DMS153 treated with DMSO at 0.1 percent for 48 hours (cell line): ENCODE data around the gene ARHGEF25.
"Not testable (repeated sequence)": the region's sequence is repeated elsewhere in the genome, so short reads cannot be mapped to it uniquely, and the experiment has no call there.

Experiments
- DNase-seq: peaks from one replicate; lab custom pipeline; 2025; ENCODE audit not compliant: unreplicated experiment; lab: John Stamatoyannopoulos, UW

Gene ARHGEF25

GRCh38 chr12:57584690-57585089 lies 26.5 kb upstream of the ARHGEF25 start:
- no peak for DNase-seq

- no peak for DNase-seq
These were observed 26.1 kb upstream of the ARHGEF25 start for GRCh38 chr12:57585156-57585555.

DNA sequence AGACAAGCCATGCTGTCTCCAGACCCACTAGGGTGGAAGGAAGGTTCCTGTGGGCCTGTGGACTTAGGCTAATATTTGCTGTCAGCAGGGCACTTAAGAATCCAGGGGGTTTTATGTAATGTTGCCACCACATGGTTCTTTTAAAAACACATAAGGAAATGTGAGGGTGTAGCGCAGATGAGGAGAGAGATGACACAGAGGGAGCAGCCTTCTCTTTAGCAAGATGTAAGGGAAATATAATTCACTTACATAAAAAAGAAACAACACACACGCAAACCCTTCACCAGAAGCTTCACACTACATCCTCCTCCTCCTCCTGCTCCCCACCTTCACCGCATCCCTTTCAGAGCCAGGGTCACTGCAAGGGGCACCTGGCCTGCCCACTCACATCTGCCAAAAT lies 25.1 kb upstream of the ARHGEF25 start:
- DNase-seq: no peak

DNA sequence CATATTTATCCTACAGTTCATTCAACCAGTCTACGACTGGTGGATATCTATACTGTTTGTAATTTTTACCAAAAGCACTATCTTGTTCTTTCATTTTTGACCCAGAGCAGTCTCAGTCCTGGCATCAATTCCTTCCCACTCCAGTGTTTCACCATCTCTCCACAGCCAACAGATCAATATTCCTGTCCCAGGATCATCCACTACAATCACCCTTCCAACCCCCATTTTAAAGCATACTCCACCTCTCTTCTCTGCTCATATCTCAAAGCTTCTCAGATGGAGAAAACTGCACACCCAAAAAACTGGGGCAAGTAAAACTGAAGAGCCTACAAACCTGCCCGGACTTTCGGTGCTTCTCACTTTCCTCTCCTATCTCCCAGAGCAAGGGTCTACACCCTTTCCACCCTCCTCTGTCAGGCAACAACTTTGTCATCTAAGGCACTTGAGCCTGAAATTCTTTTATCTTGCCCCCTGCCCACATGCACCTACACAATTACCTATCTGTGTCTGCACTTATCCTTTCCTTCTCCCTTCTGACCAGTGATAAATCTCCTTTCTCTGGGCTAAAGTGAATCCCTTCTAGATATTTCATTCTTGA lies 24.3 kb upstream of the ARHGEF25 start:
- DNase-seq: no peak

- not testable (repeated sequence) for DNase-seq
These were observed 22.2 kb upstream of the ARHGEF25 start for GRCh38 chr12:57588951-57589610.

GRCh38 chr12:57590479-57590863 lies 20.8 kb upstream of the ARHGEF25 start:
- DNase-seq: no peak

DNA sequence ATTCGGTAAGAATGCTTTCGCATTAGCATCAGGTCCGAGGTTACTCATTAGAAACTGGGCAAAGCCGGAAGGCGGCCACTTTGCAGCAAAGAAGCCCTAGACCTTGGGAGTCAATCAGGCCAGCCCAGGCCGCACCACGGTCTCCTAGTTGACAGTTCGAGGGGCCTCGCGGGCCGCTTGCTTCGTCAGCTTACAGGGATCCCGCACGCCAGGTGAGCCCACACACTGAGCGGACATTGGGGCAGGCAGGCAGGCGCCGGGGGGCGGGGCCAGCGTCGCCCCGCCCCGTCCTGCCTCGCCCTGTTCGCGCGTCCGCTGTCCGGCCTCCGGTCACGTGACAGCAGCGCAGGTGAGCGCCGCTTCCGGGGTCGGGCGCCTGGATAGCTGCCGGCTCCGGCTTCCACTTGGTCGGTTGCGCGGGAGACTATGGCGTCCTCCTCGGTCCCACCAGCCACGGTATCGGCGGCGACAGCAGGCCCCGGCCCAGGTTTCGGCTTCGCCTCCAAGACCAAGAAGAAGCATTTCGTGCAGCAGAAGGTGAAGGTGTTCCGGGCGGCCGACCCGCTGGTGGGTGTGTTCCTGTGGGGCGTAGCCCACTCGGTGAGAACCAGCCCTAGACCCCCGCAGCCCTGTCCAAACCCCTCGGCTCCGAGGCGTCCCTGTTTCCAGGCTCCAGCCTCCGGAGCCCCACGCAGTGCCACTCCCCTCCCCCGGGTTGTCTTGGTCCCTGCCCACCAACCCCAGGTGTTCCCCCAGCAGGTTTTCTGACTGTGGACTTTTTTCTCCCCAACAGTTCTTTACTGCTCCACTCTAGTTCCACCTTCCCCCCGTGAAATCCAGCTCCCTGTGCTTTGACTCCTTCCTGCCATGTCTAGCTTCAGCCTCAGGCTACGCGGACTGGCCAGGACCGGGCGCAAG lies 20.1 kb upstream of the ARHGEF25 start, which contains the start of gene PIP4K2C:
TSS of gene PIP4K2C (plus strand) at position 329 of the 918 bp plus-strand sequence. CDS start at position 427, 98 bp downstream.
- DNase-seq: peak; percentile 76

DNA sequence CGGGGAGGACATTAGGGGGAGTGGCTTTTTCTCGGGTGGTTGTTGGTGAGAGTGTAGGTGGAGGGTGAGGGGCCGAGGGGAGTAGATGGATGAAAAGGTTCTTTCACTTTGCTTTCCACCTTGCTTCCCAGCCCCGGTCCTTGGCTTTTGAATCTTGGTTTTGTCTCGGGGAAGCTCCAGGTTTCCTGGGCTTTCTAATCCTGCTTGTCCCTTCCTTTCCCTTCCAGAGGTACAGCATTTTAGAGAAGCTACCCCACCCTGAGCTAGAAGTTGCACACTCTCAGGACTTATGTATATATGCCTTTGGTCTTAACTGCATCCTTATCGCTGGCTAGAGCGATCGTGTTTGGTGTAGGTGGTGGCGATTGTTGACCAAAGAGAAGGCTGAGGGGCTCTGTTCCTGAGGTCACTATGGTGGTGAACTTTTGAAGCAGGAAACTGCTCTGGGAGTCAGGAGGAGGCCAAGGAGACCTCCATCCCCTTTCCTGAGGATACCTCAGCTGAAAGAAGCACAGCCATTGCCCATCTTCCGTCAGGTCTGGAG lies 19.4 kb upstream of the ARHGEF25 start:
- no peak for DNase-seq

DNA sequence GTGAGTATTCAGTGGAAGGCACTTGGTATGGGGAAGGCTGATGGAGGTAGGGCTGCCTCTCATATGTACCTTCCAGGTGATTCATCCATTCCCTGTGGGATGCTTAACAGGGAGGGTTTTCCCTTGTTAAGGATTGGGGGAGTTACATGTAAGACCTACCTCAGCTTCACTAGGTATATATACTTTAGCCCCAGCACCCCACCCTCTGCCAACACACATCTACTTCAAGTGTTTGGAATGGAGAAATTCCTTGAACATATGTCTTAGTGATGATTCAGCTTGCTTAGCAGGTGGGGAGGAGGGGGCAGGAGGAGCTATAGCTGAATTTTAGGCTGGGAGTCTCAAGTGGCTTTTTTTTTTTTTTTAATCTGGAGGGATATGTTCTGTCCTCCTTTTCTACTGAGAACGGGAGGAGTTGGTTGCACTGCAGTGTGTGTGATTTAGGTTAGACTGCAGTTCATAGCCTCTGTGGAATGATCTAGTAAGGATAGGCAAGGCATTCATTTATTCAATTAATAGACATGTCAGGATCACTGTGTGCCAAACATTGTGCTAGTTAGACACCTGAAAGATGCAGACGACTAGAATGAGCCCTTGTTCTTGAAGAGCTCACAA lies 18.6 kb upstream of the ARHGEF25 start:
- DNase-seq: no peak

- no peak for DNase-seq
These were observed 18.0 kb upstream of the ARHGEF25 start for GRCh38 chr12:57593187-57593586.

- no peak for DNase-seq
These were observed 10.8 kb upstream of the ARHGEF25 start for GRCh38 chr12:57600395-57600794.

DNA sequence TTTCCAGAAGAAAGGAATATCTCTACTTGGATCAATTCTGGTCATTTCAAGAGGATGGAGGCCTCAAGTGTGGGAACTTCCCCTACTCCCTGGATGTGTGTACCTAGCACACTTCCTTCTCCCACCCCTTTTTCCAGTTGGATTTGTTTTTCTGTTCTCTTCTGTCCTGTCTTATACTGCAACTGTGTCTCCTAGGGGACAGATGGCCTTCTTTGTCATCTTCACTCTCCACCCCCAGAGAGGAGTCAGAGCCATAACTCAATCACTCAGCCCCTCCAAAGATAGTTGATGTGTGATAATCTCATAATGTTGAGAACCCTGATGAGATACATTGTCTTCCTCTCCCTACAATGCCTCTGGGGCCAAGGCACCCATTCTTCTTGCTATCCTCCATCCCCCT lies 8.7 kb upstream of the ARHGEF25 start:
- DNase-seq: no peak

GRCh38 chr12:57603324-57603723 lies 7.9 kb upstream of the ARHGEF25 start:
- DNase-seq: no peak

GRCh38 chr12:57603815-57604453 lies 7.3 kb upstream of the ARHGEF25 start:
- DNase-seq: no peak

DNA sequence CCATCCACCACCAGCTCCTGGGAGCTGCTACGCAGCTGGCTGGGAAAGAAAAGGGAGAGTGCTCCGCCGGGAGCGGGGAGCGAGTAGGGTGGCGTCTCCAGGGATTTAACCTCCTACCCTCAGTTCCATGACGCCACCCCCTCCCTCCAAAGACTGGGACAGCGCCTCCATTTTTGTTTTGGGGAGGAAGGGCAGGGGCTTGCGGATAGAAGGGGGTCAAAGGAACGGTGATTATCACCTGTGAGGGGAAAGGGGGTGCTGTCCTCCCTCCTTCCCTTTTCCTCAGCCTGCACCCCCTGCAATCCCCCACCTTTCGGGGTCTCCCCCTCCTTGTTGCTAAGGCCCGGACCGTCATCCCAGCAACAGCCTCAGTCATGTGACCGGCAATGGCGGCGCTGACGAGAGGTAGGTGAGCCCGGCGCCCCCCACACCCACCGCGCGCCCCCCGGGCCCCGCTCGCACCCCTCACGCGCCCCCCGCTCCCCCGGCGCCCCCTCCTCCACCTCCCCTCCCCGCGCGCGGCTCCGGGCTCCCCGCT lies 6.7 kb upstream of the ARHGEF25 start, which contains the start of gene DTX3:
TSS of gene DTX3 (plus strand) at position 371 of the 538 bp plus-strand sequence. CDS start 1,694 bp downstream, outside the sequence.
- DNase-seq: peak; percentile 9

DNA sequence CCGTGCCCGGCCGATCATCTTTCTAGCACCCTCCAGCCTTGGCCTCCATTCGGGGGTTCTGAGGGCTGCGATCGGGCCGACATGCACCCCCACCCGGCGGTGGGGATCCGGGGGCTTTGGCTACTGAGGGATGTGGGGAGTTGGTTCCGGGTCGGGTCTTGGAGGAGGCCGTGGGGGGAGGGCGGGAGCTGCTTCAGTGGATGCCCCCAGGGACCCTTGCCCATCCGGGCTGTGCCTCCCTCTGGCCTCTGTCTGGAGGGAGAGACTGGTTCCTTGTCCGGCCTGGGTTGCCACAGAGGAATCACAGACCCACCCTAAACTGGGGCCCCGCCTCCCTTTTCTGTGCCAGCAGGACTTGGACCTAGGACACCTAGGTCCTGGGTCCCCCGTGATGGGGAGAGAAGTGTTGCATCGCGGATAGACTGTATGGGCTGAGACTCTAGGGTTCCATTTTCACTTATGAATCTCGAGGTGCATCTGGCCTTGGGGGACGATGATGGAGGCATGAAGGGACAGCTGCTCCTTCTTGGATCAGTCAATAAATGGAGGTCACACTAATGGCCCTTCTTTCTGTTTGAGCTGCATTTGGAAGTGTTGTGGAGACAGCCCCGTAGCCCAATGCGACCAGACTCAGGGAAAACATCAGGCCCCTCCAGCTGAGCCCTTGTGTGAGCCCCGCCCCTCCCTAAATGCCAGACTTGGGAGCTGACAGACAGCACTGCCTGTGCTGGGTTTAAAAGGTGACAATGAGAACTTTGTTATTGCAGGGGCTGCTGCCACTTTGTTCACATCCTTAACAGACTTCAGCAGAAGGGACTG lies 6.0 kb upstream of the ARHGEF25 start:
- no peak for DNase-seq

GRCh38 chr12:57605811-57606311 lies 5.4 kb upstream of the ARHGEF25 start:
- no peak for DNase-seq

GRCh38 chr12:57606399-57606798 lies 4.8 kb upstream of the ARHGEF25 start:
- DNase-seq: no peak

DNA sequence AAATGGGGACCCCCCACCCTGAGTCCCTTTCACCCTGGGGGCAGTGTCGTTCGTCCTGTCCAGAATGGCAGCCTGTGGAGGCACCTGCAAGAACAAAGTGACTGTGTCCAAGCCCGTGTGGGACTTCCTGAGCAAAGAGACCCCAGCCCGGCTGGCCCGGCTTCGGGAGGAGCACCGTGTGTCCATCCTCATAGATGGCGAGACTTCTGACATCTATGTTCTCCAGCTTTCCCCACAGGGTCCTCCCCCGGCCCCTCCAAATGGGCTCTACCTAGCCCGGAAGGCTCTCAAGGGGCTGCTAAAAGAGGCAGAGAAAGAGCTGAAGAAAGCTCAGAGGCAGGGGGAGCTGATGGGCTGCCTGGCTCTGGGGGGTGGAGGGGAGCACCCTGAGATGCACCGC lies 4.4 kb upstream of the ARHGEF25 start:
- no peak for DNase-seq
